GM23248 (cell line): Measurements from ENCODE around the gene PHETA2.

Experiments
- EZH2 ChIP-seq: fragments of 200-600 bp; sonication (generic); IDR thresholded peaks from 2 replicates; pipeline ENCODE4 v1.6.1; 2018; ENCODE audit warnings: antibody characterized with exemption, mild to moderate bottlenecking; ENCODE audit not compliant: insufficient read depth, poor library complexity, severe bottlenecking
- EZH2phosphoT487 ChIP-seq: fragments of 200-600 bp; sonication (generic); IDR thresholded peaks from 2 replicates; pipeline ENCODE4 v1.6.1; 2018; ENCODE audit warnings: antibody characterized with exemption, moderate library complexity, mild to moderate bottlenecking, low read depth; ENCODE audit not compliant: insufficient read depth

- TF ChIP-seq EZH2: no peak
- no peak for TF ChIP-seq EZH2phosphoT487
These were observed 417 bp upstream of the PHETA2 start for GRCh38 chr22:42073621-42074041.
